ENCODE measurements around the gene LIMCH1.

DNA sequence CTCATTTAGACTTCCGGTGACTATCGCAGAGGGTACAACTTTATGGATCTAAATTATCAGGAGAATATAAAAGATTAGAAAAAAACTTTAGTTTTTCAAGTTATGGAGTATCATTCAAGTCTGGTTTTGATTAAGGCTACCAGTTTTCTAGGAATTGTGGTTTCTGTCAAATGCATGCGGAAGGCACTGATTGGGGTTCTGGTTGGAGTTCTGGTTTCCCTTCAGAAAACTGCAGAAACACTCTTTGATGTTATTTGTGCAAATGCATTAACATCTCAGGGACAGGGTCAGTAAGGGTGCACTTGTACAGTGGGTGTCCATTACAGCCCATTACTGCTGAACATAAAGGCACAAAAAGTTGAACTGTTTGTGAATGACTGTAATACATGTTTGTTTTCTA is 100.2 kb downstream of the LIMCH1 start:
- no peak for TF ChIP-seq POLR2AphosphoS5 (IDR thresholded peaks at IDR 0.05; ENCODE audit: low read depth, low read length)
- TF ChIP-seq, protein P1, sequence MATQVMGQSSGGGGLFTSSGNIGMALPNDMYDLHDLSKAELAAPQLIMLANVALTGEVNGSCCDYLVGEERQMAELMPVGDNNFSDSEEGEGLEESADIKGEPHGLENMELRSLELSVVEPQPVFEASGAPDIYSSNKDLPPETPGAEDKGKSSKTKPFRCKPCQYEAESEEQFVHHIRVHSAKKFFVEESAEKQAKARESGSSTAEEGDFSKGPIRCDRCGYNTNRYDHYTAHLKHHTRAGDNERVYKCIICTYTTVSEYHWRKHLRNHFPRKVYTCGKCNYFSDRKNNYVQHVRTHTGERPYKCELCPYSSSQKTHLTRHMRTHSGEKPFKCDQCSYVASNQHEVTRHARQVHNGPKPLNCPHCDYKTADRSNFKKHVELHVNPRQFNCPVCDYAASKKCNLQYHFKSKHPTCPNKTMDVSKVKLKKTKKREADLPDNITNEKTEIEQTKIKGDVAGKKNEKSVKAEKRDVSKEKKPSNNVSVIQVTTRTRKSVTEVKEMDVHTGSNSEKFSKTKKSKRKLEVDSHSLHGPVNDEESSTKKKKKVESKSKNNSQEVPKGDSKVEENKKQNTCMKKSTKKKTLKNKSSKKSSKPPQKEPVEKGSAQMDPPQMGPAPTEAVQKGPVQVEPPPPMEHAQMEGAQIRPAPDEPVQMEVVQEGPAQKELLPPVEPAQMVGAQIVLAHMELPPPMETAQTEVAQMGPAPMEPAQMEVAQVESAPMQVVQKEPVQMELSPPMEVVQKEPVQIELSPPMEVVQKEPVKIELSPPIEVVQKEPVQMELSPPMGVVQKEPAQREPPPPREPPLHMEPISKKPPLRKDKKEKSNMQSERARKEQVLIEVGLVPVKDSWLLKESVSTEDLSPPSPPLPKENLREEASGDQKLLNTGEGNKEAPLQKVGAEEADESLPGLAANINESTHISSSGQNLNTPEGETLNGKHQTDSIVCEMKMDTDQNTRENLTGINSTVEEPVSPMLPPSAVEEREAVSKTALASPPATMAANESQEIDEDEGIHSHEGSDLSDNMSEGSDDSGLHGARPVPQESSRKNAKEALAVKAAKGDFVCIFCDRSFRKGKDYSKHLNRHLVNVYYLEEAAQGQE (IDR thresholded peaks at IDR 0.05; ENCODE audit: insufficient read depth in 1 of 2, low read depth in 2 of 2, low read length in 2 of 2) = no peak

All from PFSK-1 (cell line).